HuH-7.5 (cell line): Measurements from ENCODE around the gene NTRK2.

Source experiments
- DNase-seq: peaks from one replicate; pipeline ENCODE4 v3.0.0; 2011; ENCODE audit warnings: low spot score

NTRK2 gene

DNA sequence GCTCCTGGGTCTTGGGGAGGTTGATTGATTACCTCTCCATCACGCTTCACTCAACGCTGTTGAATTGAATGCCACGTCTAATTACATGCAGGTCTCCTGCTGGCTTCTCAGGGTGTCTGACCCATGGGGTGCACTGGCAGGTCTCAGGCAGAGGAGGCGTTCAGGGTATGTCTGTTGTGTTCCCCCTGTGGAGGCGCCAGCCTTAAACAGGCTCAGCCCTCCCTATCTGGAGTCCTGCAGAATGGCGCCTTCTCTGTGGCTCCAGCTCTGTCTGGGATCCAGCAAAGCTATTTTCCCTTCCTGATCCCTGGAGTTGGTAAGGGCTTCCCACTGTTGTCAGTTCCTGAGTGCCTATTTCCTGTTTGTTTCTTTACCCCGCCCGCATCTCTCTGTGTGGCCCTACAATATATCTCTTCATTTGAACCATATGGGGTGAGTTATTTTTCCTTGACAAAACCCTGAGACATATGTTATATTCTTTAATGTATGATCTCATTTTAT, 150.0 kb downstream of the NTRK2 start:
- DNase-seq = no peak

DNA sequence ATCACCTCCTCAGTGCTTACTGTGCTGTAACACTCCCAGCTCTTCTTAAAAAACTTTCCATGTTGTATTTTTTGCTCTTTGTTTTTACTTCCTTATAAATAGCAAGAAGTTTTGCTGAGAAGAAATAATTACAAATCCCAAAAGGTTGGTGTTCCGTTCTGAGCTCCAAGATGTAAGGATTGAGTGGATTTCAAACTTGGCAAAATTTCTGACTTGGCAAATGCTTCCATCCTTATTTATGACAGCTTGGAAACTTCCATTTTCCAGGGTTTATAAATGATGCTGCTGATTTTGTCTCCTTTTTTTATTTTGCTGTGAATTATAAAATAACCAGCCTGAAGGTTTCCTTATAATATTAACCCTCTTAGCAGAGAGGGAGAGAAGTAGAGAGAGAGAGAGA, 151.9 kb downstream of the NTRK2 start:
- DNase-seq = no peak

DNA sequence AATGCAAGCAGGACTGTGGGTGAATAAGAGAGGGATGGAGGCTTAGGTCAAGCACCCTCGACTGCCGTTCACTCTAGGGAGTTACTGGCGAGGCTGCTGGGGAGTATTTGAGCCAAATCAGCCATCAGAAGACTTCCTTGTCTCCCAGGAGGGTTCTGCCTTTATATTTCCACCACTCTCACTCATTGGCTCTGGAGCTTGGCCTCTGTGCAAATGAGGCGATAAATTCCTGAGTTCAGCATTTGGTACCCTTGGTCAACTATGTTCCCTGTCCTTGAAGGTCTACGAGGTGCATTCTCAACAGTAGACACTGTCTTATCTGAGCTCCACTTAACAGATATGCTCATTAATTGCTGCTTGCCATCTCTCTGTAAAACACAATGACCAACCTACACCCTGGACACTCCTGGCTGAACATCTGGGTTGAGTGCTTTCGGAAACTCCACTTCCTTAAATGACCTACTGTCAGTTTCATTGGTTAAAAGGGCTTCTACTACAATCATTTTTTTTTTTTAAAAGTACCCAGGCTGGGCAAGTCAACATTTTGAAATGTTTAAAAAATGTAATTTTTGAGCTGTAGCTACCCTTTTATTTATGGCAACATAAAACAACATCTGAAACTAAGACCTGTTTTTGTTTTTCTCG, 153.2 kb downstream of the NTRK2 start:
- DNase-seq = no peak

DNA sequence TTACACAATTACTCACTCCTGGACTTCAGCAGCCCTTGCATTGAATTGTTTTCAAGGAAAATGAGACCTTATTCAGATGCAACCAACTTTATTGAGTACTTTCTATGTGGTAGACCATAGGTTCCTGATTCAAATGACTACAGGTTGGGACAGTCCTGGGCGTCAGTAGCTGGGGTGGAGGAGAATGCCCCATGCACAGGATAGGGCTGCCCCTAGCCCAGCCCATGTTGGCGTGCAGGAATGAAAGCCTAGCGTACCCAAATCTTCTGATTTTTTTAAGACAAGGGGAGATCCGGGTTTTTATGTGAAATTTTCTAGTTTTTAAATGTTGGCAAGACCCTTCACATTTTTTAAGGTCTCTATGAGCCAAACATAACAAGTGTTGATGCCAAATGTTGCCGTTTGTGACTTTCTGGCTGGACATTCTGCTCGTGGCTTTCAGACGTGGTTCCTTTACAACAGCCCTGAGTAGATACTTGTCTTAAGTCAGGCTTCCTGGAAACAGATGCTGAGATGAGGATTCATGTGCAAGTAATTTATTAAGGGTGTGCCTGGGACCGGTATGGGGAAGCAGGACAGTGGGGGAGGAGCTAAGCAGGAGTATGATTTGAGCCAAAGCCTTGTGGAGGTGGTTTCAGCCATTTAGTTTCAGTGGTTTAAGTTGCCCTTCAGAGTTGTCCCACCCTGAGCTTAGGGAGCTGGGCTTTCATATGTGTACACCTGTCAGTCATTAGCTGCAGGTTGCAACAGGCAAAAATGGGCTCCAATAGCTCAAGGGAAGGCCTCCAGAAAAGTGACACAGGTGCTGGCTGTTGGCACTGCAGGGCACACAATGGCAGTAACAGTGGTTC, 154.1 kb downstream of the NTRK2 start:
- DNase-seq = no peak

DNA sequence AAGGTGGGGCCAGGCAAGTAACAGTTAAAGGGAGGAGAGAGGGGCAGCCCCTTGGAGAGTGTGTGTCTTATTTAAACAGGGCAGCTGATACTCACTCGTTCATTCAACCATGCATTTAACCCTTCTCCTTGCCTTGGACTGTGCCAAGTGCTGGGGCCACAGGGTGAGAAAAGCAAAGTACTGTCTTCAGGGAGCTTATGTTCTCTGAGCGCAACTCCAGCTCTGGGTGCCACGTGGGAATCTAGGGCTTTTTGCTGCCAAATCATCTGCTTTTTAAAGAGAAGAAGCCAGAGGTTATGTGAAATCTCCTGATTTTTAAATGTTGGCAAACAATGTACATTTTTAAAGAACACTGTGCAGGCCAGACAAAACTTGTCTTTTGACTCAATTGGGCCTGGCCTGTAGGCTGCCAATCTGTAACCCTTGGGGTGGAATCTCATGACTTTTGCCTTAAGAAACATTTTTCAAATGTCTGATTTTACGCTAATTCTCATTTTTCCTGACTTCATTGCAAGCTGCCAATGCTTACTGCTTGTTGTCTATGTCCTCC, 157.8 kb downstream of the NTRK2 start:
- DNase-seq = no peak

DNA sequence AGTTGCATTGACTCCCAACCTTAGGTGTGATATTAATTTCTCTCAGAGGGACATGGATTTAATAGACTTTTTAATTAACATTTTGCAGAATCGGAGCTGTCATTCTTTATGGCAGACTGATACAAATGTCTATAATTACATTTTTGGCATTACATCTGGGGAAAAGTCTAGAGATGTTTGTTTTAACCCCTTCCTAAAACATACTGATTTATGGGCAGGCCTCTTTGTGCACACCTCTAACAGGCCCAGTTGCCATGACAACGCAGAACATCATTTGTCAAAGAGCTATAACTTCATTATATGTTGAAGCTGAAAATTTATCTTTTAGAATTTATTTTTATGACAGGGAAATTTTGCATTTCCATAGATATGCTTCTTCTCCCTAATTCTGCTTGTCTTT, 158.5 kb downstream of the NTRK2 start:
- no peak for DNase-seq

DNA sequence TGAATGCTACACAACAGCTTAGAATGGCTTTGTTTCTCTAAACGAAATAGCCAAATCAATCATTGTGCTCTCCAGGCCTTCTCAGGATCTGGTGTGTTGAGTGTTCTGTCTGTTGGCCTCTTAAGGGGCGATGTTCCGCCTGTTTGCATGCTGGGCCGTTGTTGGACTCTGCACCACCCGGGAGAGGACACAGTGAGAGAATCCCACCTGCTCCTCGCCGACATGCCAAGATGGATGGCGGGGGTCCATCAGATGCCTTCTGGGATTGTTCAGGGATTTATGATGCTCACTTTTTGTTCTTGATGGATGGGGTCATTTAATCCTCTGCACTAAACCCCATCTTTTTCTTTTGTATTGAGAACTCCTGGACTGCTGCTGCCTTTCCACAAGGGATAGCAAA, 159.9 kb downstream of the NTRK2 start:
- DNase-seq = no peak

DNA sequence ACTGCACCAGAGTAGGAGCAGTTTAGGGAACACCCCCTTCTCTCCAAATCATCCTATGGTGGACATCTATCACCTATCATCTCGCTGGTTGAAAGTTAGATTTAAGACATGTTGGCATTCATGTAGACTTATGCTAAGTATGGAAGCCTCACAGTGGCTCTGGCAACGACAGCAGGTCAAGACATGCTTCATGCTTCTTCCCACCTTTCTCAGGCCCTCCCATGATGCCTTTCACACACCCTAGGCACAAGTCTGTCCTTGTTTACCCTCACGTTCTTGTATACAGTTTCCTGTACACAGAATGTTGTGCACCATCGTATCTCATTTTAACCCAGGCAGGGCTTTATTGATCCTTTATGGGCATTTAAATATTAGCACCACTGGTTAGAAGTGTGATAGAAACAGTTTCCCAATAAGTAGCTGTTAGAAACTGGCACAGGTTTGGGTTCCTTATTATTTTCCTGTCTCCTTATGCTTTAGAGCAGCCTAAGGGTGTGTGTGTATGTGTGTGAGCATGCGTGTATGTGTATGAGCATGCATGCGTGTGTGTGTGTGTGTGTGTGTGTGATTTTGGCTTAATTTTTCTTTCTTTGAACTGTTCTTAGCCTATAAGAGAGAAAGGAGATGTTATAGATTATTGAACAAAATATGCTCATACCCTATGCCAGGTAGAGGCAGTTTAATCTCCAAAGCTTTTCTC, 160.6 kb downstream of the NTRK2 start:
- DNase-seq = no peak

DNA sequence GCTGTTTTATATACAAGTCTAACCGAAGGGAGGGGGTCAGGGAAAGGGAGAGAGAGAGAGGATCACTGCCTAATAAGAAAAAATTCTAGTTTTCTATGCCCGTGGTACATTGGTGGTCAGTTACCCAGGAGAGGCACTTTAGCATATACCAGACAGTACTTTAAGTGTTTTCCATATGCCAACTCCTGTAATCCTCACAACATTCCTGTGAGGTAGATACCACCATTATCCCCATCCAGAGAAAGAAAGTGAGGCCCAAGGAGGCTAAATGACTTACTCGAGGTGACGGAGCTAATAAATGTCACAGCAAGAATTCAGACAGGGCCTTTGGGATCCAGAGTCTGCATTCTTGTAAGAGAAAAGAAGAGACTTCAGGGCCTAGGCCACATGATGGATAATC, 161.8 kb downstream of the NTRK2 start:
- DNase-seq = no peak

DNA sequence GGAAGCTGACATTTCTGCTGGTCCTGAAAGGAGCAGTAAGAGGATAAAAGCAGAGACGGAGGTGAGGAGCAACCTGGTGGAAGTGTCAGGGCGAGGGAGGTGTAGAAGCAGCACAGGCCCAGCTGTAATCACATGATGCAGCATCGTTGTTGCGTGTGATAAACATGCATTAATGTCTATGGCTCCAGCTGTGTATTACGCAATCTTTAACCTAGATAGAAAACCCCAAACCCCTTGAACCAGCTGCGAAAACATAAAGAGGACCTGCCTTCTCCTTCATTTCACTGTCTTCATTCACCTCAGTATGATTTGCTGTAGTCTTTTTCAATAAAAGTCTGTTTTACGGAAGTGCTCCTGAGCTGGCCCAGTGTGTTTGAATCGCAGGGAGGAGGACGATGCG, 162.9 kb downstream of the NTRK2 start:
- DNase-seq = no peak

DNA sequence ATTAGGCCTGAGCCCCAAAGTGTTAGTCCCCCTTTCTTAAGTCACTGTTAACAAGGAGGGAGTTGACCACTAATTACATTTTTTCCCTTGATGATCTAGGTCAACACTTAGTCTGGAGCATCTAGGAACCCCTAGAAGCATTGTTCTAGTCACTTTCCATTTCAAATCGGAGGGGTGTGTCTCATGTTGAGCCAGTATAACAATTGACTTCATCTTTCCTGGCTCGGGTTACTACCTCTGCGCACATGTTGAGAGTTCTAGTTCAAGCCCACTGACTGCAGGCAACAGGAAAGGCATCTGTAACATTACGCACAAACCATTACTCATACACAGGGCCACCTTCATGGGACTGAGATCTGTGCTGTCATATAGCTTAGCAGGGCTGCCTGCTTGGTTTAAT, 164.9 kb downstream of the NTRK2 start:
- no peak for DNase-seq

DNA sequence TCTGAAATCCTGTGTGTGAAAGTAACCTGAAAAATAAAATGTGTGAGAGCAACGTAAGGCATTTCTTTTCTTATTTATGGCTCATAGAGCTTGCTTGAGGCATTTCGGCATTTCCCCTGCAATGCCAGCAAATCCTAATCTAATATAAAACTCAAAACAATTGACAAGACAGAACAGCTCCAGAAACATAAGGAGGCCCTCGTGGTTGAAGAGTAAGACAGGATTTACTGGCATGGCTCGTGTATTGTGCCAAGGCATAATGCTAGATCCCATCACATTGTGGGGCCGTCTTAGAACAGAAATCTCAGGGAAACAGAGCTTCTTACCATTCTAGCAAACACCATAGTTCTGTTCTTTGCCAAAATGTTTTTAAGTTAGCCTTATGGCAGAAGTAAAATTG, 166.2 kb downstream of the NTRK2 start:
- DNase-seq = no peak

DNA sequence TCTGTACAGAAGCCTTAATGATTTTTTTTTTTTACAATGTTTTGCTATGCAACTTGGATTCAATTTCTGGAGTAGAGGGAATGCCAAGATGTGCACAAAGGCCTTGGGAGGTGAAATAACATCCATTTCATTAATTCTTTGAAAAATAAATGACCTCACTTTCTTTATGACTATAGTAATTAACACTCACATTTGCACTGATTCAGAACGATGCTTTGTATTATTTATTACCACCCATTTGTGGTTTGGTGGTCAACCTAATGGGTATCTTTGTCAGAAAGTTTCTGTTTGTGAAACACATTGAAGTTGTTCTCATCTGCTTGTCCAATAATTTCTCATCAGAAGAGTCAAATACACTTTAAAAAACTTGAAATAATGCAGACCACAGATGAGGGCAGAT, 169.3 kb downstream of the NTRK2 start:
- no peak for DNase-seq

DNA sequence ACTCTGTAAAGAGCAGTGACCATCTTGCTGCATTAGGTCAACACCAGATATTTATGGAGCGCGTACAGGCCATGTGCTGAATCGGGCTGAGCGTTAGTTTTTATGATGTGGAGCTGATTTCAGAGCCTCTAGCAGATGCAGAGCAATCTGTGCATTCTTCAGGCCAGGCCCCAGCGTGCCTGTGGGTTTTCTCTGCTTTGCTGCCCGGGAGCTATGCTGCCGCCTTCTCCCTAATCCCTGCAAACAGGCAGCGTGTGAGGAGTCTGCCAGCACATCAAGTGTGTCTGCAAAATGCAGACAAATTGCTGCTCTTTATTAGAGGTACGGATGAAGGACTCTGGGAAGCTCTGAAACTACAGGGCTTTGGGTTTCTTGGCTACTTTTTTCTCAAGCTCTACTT, 170.0 kb downstream of the NTRK2 start:
- DNase-seq = no peak

DNA sequence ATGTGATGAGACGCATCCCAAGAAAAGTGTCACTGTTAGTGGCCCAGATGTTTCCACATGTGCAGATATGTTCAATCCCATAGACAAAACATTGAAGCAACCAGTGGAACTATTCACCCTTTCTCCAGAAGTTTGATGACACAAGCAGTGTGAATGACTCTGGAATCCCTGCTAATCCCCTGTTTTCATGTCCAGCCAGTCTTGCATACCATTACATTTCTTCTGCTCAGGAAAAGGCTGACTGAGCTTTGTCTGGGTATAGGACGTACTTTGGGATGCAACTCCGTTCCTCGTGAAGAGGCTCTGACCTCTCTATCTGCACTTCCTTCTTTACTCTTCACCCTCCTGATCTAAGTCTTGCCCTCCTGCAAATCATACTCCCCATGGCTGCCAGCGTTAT, 172.4 kb downstream of the NTRK2 start:
- DNase-seq = no peak

DNA sequence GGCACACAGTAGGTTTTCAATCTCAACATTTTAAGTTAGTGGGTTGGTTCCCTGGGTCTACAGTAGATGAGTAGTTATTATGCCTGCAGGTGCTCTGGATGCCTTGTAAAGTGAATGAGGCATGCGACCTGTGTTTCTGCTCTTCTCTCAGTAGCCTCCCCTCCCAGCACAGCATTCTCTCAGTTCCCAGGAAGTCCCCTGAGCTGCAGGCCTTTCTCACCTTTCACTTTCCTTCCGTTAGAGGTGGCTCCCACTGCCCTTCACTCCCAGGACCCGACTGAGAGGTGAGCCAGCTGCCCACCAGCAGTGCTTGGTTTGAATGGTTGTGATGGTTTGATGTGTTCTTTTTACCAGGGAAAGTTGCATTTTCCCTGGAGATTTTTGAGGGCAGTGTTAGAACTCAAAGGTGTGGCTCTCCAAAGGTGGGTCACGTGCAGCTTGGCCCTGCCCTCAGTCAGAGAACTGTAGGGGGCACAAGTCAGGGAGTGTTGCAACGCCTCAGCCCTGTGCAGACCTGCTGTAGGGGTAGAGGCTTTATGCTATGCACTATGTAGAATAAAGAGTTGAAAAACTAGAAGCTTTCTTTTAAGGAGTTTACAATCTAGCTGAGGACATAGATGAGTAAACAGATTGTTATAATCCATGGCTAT, 173.8 kb downstream of the NTRK2 start:
- DNase-seq = no peak

DNA sequence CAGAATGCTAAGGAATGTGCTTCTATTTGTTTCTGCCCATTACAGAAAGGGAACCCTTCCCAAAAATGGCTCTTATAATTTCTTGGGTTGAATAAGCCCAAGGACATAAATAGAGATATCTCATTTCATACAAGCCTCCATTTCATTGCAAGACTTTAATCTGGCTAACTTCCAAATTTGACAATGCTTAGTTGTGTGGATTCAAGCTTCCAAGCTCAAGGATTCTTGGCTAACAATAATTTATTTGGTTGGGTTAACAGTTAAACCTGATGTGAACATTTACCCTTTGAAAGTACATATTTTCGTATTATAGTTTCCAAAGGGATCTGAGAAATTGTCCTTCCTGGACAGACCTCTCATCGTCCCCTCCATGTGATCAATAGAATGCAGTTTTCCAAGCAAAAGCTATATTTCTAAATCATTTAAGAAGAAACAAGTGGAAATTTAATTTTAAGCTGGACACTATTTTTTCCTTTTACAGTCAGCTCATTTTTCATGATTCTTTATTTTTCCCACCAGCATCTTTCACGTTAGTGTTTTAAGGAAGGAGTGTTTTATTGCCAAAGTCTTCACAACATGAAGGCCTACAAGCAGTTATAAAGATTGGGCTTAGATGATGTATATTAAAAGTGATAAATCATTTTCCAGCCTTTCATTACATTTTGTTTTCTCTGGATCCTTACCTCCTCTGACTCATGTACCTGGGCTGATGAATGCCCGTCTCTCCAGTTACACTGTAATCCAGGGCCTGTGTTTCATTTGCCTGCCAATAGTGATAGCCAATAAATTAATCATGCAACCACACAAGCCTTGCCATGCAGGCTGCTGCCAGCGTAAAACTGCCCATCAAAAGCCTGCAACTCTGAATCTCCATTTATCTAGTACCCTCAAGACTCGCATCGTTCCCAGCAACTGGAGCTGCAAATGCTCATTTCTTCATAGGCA, 176.7 kb downstream of the NTRK2 start:
- no peak for DNase-seq

DNA sequence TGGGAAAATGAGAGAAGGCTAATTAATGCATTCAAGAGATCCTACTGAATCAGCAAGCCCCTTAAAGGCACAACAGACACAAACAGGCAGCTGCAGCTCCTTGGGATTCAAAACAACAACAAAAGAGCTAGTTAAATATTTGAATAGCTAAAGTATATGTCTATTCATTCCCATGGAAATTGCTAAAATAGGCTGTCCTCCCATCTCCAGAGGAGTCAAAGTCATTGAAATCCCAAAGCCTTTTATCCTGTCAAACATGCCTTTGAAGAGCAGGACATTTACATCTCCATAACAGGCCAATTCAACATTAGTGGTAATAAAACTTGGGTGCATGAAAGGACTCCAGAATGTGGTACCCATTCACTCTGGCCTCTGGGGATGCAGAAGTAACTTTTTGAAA, 177.4 kb downstream of the NTRK2 start:
- no peak for DNase-seq

DNA sequence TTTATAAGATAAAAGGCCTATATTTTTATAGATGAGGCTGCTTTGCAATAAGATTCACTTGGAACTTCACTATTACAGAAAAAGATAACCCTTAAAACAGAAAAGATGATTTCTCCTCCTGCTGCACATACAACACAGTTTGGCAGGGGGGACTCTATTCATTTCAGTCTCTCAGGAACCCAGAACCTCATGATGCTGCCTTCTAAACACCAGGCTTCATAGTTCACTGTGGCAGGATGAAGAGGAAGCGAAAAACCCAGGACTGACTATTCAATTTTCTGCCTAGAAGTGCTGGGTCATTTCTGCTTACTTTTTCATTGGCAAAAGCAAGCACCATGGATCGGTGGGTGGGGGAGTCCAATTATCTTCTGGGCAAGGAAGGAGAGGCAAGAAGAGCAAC, 179.5 kb downstream of the NTRK2 start:
- no peak for DNase-seq

DNA sequence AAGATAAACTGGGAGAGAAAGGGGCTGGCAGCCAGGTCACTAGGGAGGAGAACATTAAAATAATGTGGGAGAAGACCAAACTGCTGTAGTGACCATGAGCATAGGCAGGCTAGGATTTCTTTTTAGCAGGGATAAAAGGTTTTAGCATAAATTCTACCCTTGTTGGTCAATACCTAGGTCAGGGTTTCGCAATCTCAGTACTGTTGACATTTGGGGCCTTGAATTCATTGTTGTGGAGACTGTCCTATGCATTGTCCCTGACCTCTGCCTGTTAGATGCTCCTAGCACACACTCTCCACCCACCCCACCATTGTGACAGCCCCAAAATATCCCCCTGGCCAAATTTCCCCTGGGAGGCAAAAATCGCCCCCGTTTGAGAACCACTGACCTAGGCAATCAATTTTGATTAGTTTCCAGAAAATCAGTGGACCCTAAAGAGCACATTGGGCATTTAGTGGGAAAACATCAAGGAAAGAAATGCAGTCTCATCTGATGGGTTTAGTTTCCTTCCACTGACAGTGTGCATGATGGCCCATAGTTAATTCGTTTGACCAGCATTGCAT, 181.4 kb downstream of the NTRK2 start:
- no peak for DNase-seq
